PC-9 (cell line): ENCODE results near the gene COTL1. TPM values are rescaled to one million over a fixed set of nuclear protein-coding genes. Genes with fewer than 3 reads are reported as not detected.

Experiments used
- BruUV-seq: library from RNA; stranded (reverse); fragments of 400-500 nt; replicated peaks from 2 replicates; lab custom pipeline; 2021; lab: Mats Ljungman, UMichigan
- CTCF ChIA-PET: fragments of 300-600 bp; sonication (Branson Sonifier 250); formaldehyde crosslinking; loops from one replicate; lab custom pipeline; 2022; ENCODE audit warnings: antibody characterized with exemption; lab: Charles Lee
- POLR2A ChIA-PET: fragments of 300-600 bp; sonication (Branson Sonifier 250); formaldehyde crosslinking; loops from one replicate; lab custom pipeline; 2022; ENCODE audit warnings: antibody characterized with exemption; ENCODE audit not compliant: unreplicated experiment; lab: Charles Lee
- DNase-seq, 2 experiments: peaks; one replicate each; pipeline versions ENCODE4 v3.0.0 to v3.0.0-alpha.2; 2015 to 2022; ENCODE audit warnings: mixed read lengths in 1 of 2
- H2AFZ ChIP-seq: fragments of 200-600 bp; sonication (generic); 2 replicates; pipeline ENCODE4 v1.8.1; 2017; ENCODE audit warnings: antibody characterized with exemption
- H3F3A ChIP-seq: fragments of 200-600 bp; sonication (generic); 2 replicates; pipeline ENCODE4 v1.8.1; 2017; ENCODE audit warnings: antibody characterized with exemption, mild to moderate bottlenecking, low read depth; ENCODE audit not compliant: insufficient read depth
- H3K27ac ChIP-seq: fragments of 200-600 bp; sonication (generic); 2 replicates; pipeline ENCODE4 v1.6.1; 2016; ENCODE audit warnings: mixed run types
- H3K27me3 ChIP-seq: fragments of 200-600 bp; sonication (generic); 2 replicates; pipeline ENCODE4 v1.6.1; 2016; ENCODE audit warnings: low read depth, mixed run types; ENCODE audit not compliant: insufficient read depth
- H3K36me3 ChIP-seq: fragments of 200-600 bp; sonication (generic); 2 replicates; pipeline ENCODE4 v1.6.1; 2016; ENCODE audit warnings: low read depth, mixed run types
- H3K4me1 ChIP-seq: fragments of 200-600 bp; sonication (generic); replicated peaks from 2 replicates; pipeline ENCODE4 v1.6.1; 2016; ENCODE audit warnings: mixed run types; ENCODE audit not compliant: insufficient read depth
- H3K4me2 ChIP-seq: fragments of 200-600 bp; sonication (generic); 2 replicates; pipeline ENCODE4 v1.6.1; 2017; ENCODE audit warnings: mixed run types
- H3K4me3 ChIP-seq: fragments of 200-600 bp; sonication (generic); 2 replicates; pipeline ENCODE4 v1.6.1; 2016; ENCODE audit warnings: mixed run types
- H3K79me2 ChIP-seq: fragments of 200-600 bp; sonication (generic); 2 replicates; pipeline ENCODE4 v1.6.1; 2017; ENCODE audit warnings: low read depth, mixed run types
- H3K9me2 ChIP-seq: fragments of 200-600 bp; sonication (generic); 2 replicates; pipeline ENCODE4 v1.8.1; 2017; ENCODE audit warnings: mild to moderate bottlenecking; ENCODE audit not compliant: insufficient read depth
- H3K9me3 ChIP-seq: fragments of 200-600 bp; sonication (generic); 2 replicates; pipeline ENCODE4 v1.8.1; 2016; ENCODE audit warnings: low read depth; ENCODE audit not compliant: insufficient read depth
- H4K20me1 ChIP-seq: fragments of 200-600 bp; sonication (generic); 2 replicates; pipeline ENCODE4 v1.8.1; 2017; ENCODE audit not compliant: insufficient read depth
- CTCF ChIP-seq: fragments of 200-600 bp; sonication (generic); conservative IDR thresholded peaks from 2 replicates; pipeline ENCODE4 v1.6.1; 2017; ENCODE audit warnings: mixed run types, antibody characterized with exemption, mild to moderate bottlenecking, moderate library complexity
- EZH2 ChIP-seq: fragments of 200-600 bp; sonication (generic); IDR thresholded peaks from 2 replicates; pipeline ENCODE4 v1.8.0; 2017; ENCODE audit warnings: antibody characterized with exemption, low read depth
- intact Hi-C: fragments of 100-400 bp; cut with micrococcal nuclease; formaldehyde crosslinking; loops from one replicate; pipeline ENCODE4 v1.10.0; 2022; ENCODE audit not compliant: unreplicated experiment
- total RNA-seq: library from RNA; stranded (reverse); gene quantifications from 2 replicates; pipeline ENCODE4 v1.2.3, GENCODE V29; 2021

The COTL1 gene
- total RNA-seq, 1 experiment from 2014 or later, result 512 TPM

- no peaks in the 10 kb centered on the region for H3F3A ChIP-seq
- no TSS peak for BruUV-seq
- intact Hi-C loops, result loop anchor here (5.0 kb wide), 1 partner anchor 87 kb away; no protein-coding TSS in a partner anchor
- no peaks in the 10 kb centered on the region for H3K36me3 ChIP-seq
- no peaks in the 10 kb centered on the region for H3K9me2 ChIP-seq
- ChIA-PET POLR2A (no interaction called here), CTCF (no interaction called here)
- H3K9me3 ChIP-seq, result no peaks in the 10 kb centered on the region
- H3K4me2 ChIP-seq, result no peak overlapping the region
- H4K20me1 ChIP-seq, result no peaks in the 10 kb centered on the region
- H3K4me1 ChIP-seq, result peaks cover 15% of the 10 kb centered on the region
- H3K27ac ChIP-seq, result no peak overlapping the region
- H3K79me2 ChIP-seq, result no peaks in the 10 kb centered on the region
- no peak for DNase-seq
- no peak overlapping the region for H2AFZ ChIP-seq
- TF ChIP-seq CTCF, result no peak
- no peak for TF ChIP-seq EZH2
- H3K27me3 ChIP-seq, result no peaks in the 10 kb centered on the region
- no peak overlapping the region for H3K4me3 ChIP-seq
These were observed 22.3 kb upstream of the COTL1 start for GRCh38 chr16:84640145-84640544.

- no peaks in the 10 kb centered on the region for H3K79me2 ChIP-seq
- no peaks in the 10 kb centered on the region for H3K9me2 ChIP-seq
- no peaks in the 10 kb centered on the region for H3F3A ChIP-seq
- H3K4me1 ChIP-seq, result peaks cover 11% of the 10 kb centered on the region
- H3K27ac ChIP-seq, result no peak overlapping the region
- H4K20me1 ChIP-seq, result no peaks in the 10 kb centered on the region
- H3K27me3 ChIP-seq, result no peaks in the 10 kb centered on the region
- DNase-seq, result no peak
- no peak for TF ChIP-seq CTCF
- TF ChIP-seq EZH2, result no peak
- intact Hi-C loops, result no loop called here
- H3K36me3 ChIP-seq, result no peaks in the 10 kb centered on the region
- no peak overlapping the region for H3K4me3 ChIP-seq
- H2AFZ ChIP-seq, result no peak overlapping the region
- CTCF ChIA-PET, result no interaction called here
- POLR2A ChIA-PET, result no interaction called here
- no peak overlapping the region for H3K4me2 ChIP-seq
- no TSS peak for BruUV-seq
- H3K9me3 ChIP-seq, result no peaks in the 10 kb centered on the region
These were observed 20.4 kb upstream of the COTL1 start for GRCh38 chr16:84638231-84638806.

- POLR2A ChIA-PET, result no interaction called here
- intact Hi-C loops, result no loop called here
- Histone ChIP-seq H3K9me3 (no peaks in the 10 kb centered on the region), H3F3A (no peaks in the 10 kb centered on the region), H3K36me3 (no peaks in the 10 kb centered on the region), H3K4me3 (no peak overlapping the region), H3K79me2 (no peaks in the 10 kb centered on the region), H3K27ac (no peak overlapping the region), H3K4me1 (peaks cover 6% of the 10 kb centered on the region), H2AFZ (no peak overlapping the region), H3K9me2 (no peaks in the 10 kb centered on the region), H3K4me2 (no peak overlapping the region), H3K27me3 (no peaks in the 10 kb centered on the region), H4K20me1 (no peaks in the 10 kb centered on the region)
- TF ChIP-seq EZH2 (no peak), CTCF (no peak)
- CTCF ChIA-PET, result no interaction called here
- DNase-seq, result no peak
- no TSS peak for BruUV-seq
These were observed 19.8 kb upstream of the COTL1 start for GRCh38 chr16:84637709-84638108.
